Neural cell (in vitro differentiated cells): ENCODE results near the gene ZNF444.

Source experiments
- EZH2 ChIP-seq: fragments of 200-600, 300-800 bp; shearing (Covaris generic), sonication (generic); IDR thresholded peaks from 2 replicates; pipeline ENCODE4 v1.6.1; 2014; ENCODE audit warnings: antibody characterized with exemption, low read length, borderline replicate concordance, mild to moderate bottlenecking; ENCODE audit not compliant: insufficient read depth, poor library complexity, severe bottlenecking
- TAF1 ChIP-seq: IDR thresholded peaks from 2 replicates; pipeline ENCODE4 v1.6.1; 2012; ENCODE audit warnings: low read depth
- TF ChIP-seq, protein P1 (sequence below): fragments of 450-650 bp; IDR thresholded peaks from 2 replicates; pipeline ENCODE4 v1.5.1; 2014; ENCODE audit warnings: antibody characterized with exemption, mild to moderate bottlenecking, moderate library complexity; ENCODE audit not compliant: poor library complexity, severe bottlenecking
- TF ChIP-seq, protein P2 (sequence below): IDR thresholded peaks from 2 replicates; pipeline ENCODE4 v1.6.1; 2012; ENCODE audit warnings: borderline replicate concordance

DNA sequence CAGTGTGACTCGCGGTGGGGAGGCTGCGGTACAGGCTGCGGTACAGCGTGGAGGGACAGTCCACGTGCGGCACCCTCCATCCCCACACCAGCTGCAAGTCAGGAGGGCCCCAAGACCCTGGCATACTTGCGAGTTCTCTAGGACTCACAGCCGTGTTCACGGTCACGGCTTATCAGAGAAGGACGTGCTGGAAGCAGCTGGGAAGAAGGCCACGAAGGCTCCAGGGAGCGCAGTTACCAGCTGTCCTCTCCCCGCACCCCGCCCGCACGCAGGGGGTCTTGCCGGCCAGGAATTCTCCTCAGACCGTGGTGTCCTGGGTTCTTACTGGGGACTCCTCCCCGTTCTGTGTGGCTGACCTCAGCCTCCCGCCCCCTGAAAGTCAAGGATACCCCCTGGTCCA lies 6.2 kb downstream of the ZNF444 start:
- TF ChIP-seq TAF1 (no peak), EZH2 (no peak)
- TF ChIP-seq, protein P1, sequence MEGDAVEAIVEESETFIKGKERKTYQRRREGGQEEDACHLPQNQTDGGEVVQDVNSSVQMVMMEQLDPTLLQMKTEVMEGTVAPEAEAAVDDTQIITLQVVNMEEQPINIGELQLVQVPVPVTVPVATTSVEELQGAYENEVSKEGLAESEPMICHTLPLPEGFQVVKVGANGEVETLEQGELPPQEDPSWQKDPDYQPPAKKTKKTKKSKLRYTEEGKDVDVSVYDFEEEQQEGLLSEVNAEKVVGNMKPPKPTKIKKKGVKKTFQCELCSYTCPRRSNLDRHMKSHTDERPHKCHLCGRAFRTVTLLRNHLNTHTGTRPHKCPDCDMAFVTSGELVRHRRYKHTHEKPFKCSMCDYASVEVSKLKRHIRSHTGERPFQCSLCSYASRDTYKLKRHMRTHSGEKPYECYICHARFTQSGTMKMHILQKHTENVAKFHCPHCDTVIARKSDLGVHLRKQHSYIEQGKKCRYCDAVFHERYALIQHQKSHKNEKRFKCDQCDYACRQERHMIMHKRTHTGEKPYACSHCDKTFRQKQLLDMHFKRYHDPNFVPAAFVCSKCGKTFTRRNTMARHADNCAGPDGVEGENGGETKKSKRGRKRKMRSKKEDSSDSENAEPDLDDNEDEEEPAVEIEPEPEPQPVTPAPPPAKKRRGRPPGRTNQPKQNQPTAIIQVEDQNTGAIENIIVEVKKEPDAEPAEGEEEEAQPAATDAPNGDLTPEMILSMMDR: no peak
- TF ChIP-seq, protein P2, sequence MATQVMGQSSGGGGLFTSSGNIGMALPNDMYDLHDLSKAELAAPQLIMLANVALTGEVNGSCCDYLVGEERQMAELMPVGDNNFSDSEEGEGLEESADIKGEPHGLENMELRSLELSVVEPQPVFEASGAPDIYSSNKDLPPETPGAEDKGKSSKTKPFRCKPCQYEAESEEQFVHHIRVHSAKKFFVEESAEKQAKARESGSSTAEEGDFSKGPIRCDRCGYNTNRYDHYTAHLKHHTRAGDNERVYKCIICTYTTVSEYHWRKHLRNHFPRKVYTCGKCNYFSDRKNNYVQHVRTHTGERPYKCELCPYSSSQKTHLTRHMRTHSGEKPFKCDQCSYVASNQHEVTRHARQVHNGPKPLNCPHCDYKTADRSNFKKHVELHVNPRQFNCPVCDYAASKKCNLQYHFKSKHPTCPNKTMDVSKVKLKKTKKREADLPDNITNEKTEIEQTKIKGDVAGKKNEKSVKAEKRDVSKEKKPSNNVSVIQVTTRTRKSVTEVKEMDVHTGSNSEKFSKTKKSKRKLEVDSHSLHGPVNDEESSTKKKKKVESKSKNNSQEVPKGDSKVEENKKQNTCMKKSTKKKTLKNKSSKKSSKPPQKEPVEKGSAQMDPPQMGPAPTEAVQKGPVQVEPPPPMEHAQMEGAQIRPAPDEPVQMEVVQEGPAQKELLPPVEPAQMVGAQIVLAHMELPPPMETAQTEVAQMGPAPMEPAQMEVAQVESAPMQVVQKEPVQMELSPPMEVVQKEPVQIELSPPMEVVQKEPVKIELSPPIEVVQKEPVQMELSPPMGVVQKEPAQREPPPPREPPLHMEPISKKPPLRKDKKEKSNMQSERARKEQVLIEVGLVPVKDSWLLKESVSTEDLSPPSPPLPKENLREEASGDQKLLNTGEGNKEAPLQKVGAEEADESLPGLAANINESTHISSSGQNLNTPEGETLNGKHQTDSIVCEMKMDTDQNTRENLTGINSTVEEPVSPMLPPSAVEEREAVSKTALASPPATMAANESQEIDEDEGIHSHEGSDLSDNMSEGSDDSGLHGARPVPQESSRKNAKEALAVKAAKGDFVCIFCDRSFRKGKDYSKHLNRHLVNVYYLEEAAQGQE: no peak
